Adrenal gland (tissue), 12 donors: ENCODE results near the gene ANTKMT. TPM values are rescaled to one million over a fixed set of nuclear protein-coding genes. Genes with fewer than 3 reads are reported as not detected.
"Not testable (repeated sequence)": the region's sequence is repeated elsewhere in the genome, so short reads cannot be mapped to it uniquely, and the experiment has no call there.

ENCODE experiments used
- DNase-seq, 7 donors: peaks; one replicate each; pipeline ENCODE4 v3.0.0-alpha.2; 2019 to 2020
- H3K27ac ChIP-seq, 5 donors: fragments of 200-600 bp; sonication (generic) in 4 of 5; 1 replicate in 3 of 5; 2 replicates in 2 of 5; pipeline versions ENCODE4 v1.5.1 to v1.8.0; 2016 to 2020; ENCODE audit warnings: mild to moderate bottlenecking in 1 of 5
- H3K27me3 ChIP-seq: fragments of 200-600 bp; 2 replicates; pipeline ENCODE4 v1.8.0; 2021
- H3K36me3 ChIP-seq, 2 donors: fragments of 200-600 bp; replicated peaks in 1 of 2; 1 replicate in 1 of 2; 2 replicates in 1 of 2; pipeline versions ENCODE4 v1.5.1 to v1.8.0; 2018 to 2022
- H3K4me1 ChIP-seq, 2 donors: fragments of 200-600 bp; replicated peaks in 1 of 2; 1 replicate in 1 of 2; 2 replicates in 1 of 2; pipeline versions ENCODE4 v1.5.1 to v1.8.0; 2018 to 2021
- H3K4me3 ChIP-seq, 4 donors: fragments of 200-600 bp; sonication (generic) in 3 of 4; one replicate each; pipeline ENCODE4 v1.5.1; 2016 to 2018
- H3K9me3 ChIP-seq, 3 donors: fragments of 200-600 bp; sonication (generic) in 1 of 3; replicated peaks in 1 of 3; 1 replicate in 2 of 3; 2 replicates in 1 of 3; pipeline versions ENCODE4 v1.5.1 to v1.8.0; 2016 to 2021
- CTCF ChIP-seq, 6 experiments: fragments of 450-650 bp in 4 of 6; fragments of 200-600 bp in 2 of 6; sonication (generic) in 1 of 6; IDR thresholded peaks; 1 replicate in 5 of 6; 2 replicates in 1 of 6; pipeline versions ENCODE4 v1.5.1 to v1.8.0; 2016 to 2021; ENCODE audit warnings: antibody characterized with exemption in 6 of 6, mild to moderate bottlenecking in 2 of 6, moderate library complexity in 1 of 6
- POLR2A ChIP-seq, 2 donors: fragments of 450-650 bp; IDR thresholded peaks; one replicate each; pipeline ENCODE4 v1.6.1; 2017; ENCODE audit warnings: antibody characterized with exemption in 2 of 2, mild to moderate bottlenecking in 2 of 2, moderate library complexity in 1 of 2
- WGBS, 4 donors: extraction: QIAGEN DNeasy Blood & Tissue Kit in 2 of 4; methylation state at CpG; one replicate each; pipeline versions ENCODE4 v1.1.5 to v1.1.7; 2013 to 2017; 5-methylcytosine and 5-hydroxymethylcytosine counted together
- intact Hi-C, 2 donors: fragments of 100-400 bp; cut with DNase I; formaldehyde crosslinking; loops; one replicate each; pipeline versions ENCODE4 v1.14.1 to v1.15.0; 2022 to 2023
- polyA plus RNA-seq, 3 donors: library from polyadenylated mRNA; stranded (reverse); fragments of 200-250 nt in 2 of 3; fragments of 350-450 nt in 1 of 3; fragmentation: Illumina TruSeq in 1 of 3; extraction: RNeasy Lipid Tissue Mini Kit (QIAGEN cat#74804) in 1 of 3; gene quantifications; one replicate each; pipeline ENCODE4 v1.2.3, GENCODE V29; 2013 to 2014
- total RNA-seq, 9 donors: library from RNA; depleted of rRNA in 4 of 9; stranded (reverse); fragments of >200 nt in 4 of 9; fragments of 120-200 nt in 1 of 9; fragmentation: NEBNext Ultra II Directional in 1 of 9; extraction: Animal tissue kit (Norgen Biotek cat#: 25700) in 1 of 9; gene quantifications; one replicate each; pipeline versions ENCODE4 v1.1.0 to v1.2.4, GENCODE V29; 2013 to 2023
- donor health status: healthy with polysubstance abuse.
- donor health status: Bipolar disorder and iron deficiency.
- donor health status: DM: yes; HTN: yes; CAD: no.
- donor health status: DM: no; HTN: no; CAD: no.
- donor health status: DM: no; HTN: no; CAD: no.
- donor health status: DM: yes; HTN: yes; CAD: no.

Gene ANTKMT
- total and polyA plus RNA-seq, 12 donors, result 0.48 to 127 (median 64.1) TPM

- WGBS, 4 donors, result 22 to 60% (median 58%) methylated on average over 6 to 21 of the region's 21 CpGs
Observed at GRCh38 chr16:710500-711075, 10.4 kb upstream of the ANTKMT start.

GRCh38 chr16:711084-711483 is 9.9 kb upstream of the ANTKMT start:
- Histone ChIP-seq H3K9me3 (no peaks in the 10 kb centered on the region), H3K27me3 (peaks cover 16% of the 10 kb centered on the region), H3K36me3 (no peaks in the 10 kb centered on the region), H3K4me3 (no peak overlapping the region), H3K4me1 (peaks cover 11 to 15% of the 10 kb centered on the region in 2 donors), H3K27ac (peak overlapping the region in 1 of 5 donors; percentile 60)
- intact Hi-C loops, result loop anchor here (5.0 to 10.0 kb wide), 3 partner anchors 76 to 346 kb away; partner anchors contain the start of genes CHTF18 (in 1 of the 2) and RPUSD1 (in 1 of the 2)
- no peak for DNase-seq
- 55 to 70% (median 63%) methylated on average over 4 to 12 of the region's 12 CpGs for WGBS, 4 donors
- TF ChIP-seq POLR2A (IDR thresholded peaks at IDR 0.05), result no peak
- TF ChIP-seq CTCF (IDR thresholded peaks at IDR 0.05), result no peak

More at GRCh38 chr16:710500-711075, 10.4 kb upstream of the ANTKMT start:
- peaks cover 17% of the 10 kb centered on the region for H3K27me3 ChIP-seq
- TF ChIP-seq POLR2A (IDR thresholded peaks at IDR 0.05), result no peak
- TF ChIP-seq CTCF (IDR thresholded peaks at IDR 0.05), result no peak
- H3K36me3 ChIP-seq, result no peaks in the 10 kb centered on the region
- DNase-seq, result no peak
- H3K27ac ChIP-seq, result peak overlapping the region in 1 of 5 donors; percentile 60
- intact Hi-C loops, result loop anchor here (5.0 to 10.0 kb wide), 3 partner anchors 77 to 347 kb away; partner anchors contain the start of genes CHTF18 (in 1 of the 2) and RPUSD1 (in 1 of the 2)
- peaks cover 6 to 11% of the 10 kb centered on the region in 2 donors for H3K4me1 ChIP-seq
- no peaks in the 10 kb centered on the region for H3K9me3 ChIP-seq
- H3K4me3 ChIP-seq, result no peak overlapping the region

DNA sequence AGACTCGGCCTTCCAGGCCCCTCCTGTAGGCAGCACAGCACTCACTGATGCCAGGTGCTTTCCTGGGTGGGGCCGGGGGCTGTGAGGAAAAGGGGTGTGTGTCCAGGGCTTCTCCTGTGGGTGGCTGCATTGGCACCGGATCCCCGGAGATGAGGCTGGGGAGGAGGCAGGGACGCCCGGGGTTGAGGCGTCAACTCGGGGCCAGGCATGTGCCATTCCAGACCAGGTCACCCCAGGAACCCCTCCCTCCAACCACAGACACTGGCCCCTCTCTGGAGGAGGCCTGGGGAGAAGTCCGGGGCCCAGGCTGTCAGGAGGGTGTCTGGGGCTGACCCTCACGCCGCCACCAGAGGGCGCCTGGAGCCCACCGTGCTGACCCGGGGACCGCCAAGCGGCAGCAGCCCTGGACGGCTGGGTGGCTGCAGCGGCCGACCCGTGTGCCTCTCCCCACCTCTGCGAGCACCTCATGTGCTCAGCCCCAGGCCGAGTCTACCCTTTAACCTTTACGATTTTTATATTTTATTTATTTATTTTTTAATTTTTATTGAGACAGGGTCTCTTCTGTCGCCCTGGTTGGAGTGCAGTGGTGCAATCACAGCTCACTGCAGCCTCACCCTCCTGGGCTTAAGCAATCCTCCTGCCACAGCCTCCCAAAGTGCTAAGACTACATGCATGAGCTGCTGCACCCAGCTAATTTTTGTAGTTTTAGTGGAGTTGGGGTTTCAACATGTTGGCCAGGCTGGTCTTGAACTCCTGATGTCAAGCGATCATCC is 9.2 kb upstream of the ANTKMT start:
- H3K36me3 ChIP-seq, result no peaks in the 10 kb centered on the region
- peak; percentile 73 to 90 (median 81) for DNase-seq
- intact Hi-C loops, result loop anchor here (5.0 to 10.0 kb wide), 3 partner anchors 76 to 346 kb away; partner anchors contain the start of genes CHTF18 (in 1 of the 2) and RPUSD1 (in 1 of the 2)
- no peaks in the 10 kb centered on the region for H3K9me3 ChIP-seq
- H3K27me3 ChIP-seq, result peaks cover 15% of the 10 kb centered on the region
- peaks cover 16 to 22% of the 10 kb centered on the region in 2 donors for H3K4me1 ChIP-seq
- TF ChIP-seq CTCF (IDR thresholded peaks at IDR 0.05) (peak; percentile 76 to 97 (median 90)), POLR2A (IDR thresholded peaks at IDR 0.05) (no peak)
- WGBS, 4 donors, result 9 to 24% (median 10%) methylated on average over 12 to 25 of the region's 25 CpGs
- H3K27ac ChIP-seq, result peak overlapping the region in 1 of 5 donors; percentile 60
- no peak overlapping the region for H3K4me3 ChIP-seq

GRCh38 chr16:712740-713250 is 8.2 kb upstream of the ANTKMT start:
- H3K4me3 ChIP-seq, H3K36me3 ChIP-seq, H3K9me3 ChIP-seq: not testable (repeated sequence)
- peak in 6 of 7 donors; percentile 69 to 90 (median 80) for DNase-seq
- peak in 1 of 2 donors; percentile 46 for TF ChIP-seq POLR2A (IDR thresholded peaks at IDR 0.05)
- peak in 5 of 6 experiments; percentile 39 to 64 (median 54) for TF ChIP-seq CTCF (IDR thresholded peaks at IDR 0.05)
- peak overlapping the region in 3 of 5 donors; percentile 22 to 81 (median 47) for H3K27ac ChIP-seq
- intact Hi-C loops, result loop anchor here (5.0 to 10.0 kb wide), 3 partner anchors 75 to 345 kb away; partner anchors contain the start of genes CHTF18 (in 1 of the 2) and RPUSD1 (in 1 of the 2)
- H3K27me3 ChIP-seq, result peaks cover 14% of the 10 kb centered on the region
- WGBS, 4 donors, result 39 to 46% (median 44%) methylated on average over 11 to 13 of the region's 13 CpGs
- H3K4me1 ChIP-seq, result peaks cover 16 to 26% of the 10 kb centered on the region in 2 donors
